Measurements from ENCODE around the gene SLC9A2.

GRCh38 chr2:102724016-102724490 is 104.7 kb downstream of the SLC9A2 start:
- TF ChIP-seq EZH2 (IDR thresholded peaks at IDR 0.05; ENCODE audit: borderline replicate concordance, insufficient read depth, low read depth, low read length, poor library complexity, severe bottlenecking) (no peak), CTCF (IDR thresholded peaks at IDR 0.05) (no peak)

All from B cell (primary cell).